CD1c-positive myeloid dendritic cell (primary cell): ENCODE measurements around the gene TTC4.

Experiments
- DNase-seq: peaks from one replicate; pipeline ENCODE4 v3.0.0-alpha.2; 2016; ENCODE audit errors: extremely low spot score

Gene TTC4, protein sequence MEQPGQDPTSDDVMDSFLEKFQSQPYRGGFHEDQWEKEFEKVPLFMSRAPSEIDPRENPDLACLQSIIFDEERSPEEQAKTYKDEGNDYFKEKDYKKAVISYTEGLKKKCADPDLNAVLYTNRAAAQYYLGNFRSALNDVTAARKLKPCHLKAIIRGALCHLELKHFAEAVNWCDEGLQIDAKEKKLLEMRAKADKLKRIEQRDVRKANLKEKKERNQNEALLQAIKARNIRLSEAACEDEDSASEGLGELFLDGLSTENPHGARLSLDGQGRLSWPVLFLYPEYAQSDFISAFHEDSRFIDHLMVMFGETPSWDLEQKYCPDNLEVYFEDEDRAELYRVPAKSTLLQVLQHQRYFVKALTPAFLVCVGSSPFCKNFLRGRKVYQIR

DNA sequence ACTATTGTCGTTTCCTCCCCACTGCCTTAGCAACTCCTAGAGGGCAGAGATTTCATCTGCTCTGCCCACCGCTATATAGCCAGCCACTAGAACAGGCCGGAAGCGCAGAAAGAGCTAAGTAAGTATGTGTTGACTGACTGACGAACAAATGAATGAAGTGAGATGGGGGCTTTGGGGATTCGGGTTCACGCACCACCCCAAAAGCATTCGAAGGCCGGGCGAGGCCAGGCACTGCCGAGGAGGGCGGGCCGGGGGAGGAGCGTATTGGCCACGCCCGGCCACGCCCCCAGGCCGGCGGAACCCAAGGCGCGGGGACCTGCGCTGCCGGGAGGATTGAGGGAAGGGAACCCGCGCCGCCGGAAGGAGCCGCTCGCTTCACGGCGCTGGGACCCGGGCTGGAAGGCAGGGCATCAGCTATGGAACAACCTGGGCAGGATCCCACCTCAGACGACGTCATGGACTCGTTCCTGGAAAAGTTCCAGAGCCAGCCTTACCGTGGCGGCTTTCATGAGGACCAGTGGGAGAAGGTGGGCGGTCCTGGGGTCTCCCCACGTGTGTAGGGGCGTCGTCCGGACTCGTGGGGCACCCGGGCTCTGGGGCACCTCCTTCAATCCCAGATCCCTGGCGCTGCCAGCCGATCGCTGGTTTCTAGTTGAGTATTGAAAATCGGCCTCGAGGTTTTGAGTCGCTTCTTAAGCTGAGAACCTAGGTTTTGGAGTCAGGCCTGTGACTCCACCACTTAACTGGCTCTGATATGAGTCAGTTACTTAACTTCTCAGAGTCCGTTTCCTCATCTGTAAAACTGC, at the start of gene TTC4:
Gene TTC4, plus strand, starts transcription at position 369 of the 806 bp plus-strand sequence. Its CDS starts 48 bp downstream, at position 417.
- peak; percentile 91 for DNase-seq

DNA sequence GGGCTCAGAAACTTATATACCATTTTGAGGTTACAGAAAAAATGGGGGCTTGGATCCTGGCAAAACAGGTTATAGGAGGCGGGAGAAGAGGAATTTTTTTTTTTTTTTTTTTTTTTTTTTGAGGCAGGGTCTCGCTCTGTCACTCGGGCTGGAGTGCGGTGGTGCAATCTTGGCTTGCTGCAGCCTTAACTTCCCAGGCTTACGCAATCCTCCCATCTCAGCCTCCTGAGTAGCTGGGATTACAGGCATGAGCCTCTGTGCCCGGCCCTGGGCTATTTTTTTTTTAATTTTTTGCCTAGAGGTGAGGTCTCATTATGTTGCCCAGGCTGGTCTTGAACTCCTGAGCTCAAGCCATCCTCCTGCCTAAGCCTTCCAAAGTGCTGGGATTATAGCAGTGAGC, 49.3 kb upstream of the TTC4 start:
- DNase-seq = no peak

DNA sequence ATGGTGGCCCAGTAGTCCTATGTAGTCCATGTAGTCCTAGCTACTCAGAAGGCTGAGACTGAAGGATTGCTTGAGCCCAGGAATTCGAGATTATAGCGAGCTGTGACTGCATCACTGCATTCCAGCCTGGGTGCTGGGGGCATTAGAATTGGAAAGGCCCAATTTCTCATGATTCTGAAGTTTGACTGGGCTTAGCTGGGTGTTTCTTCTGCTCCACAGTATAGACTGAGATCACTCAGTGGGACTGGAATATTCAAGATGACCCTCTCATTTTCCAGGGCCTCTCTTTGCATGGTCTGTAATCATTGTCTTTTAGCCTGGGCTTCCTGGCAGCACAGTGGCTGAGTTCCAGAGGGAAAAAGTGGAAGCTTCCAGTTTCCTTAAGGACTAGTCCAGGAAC, 47.9 kb upstream of the TTC4 start:
- no peak for DNase-seq

DNA sequence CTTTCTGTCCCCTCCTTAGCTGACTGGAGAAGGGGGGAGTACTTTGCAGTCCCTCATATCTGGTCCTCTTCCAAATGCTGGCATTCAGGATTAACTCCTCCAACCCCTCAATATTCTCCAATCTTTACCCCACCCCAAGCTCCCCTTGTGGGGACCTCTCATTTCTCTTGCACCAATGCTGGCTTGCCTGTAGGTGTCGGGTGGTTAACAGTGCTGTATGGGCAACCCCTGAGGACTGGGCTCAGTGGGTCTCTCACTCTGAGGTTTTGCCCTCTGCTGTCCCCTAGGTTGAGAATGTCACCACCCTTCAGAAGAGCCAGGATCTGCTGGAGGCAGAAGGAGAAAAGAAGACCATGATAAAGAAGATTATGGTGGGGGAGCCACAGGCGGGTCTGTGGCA, 47.1 kb upstream of the TTC4 start:
- no peak for DNase-seq

DNA sequence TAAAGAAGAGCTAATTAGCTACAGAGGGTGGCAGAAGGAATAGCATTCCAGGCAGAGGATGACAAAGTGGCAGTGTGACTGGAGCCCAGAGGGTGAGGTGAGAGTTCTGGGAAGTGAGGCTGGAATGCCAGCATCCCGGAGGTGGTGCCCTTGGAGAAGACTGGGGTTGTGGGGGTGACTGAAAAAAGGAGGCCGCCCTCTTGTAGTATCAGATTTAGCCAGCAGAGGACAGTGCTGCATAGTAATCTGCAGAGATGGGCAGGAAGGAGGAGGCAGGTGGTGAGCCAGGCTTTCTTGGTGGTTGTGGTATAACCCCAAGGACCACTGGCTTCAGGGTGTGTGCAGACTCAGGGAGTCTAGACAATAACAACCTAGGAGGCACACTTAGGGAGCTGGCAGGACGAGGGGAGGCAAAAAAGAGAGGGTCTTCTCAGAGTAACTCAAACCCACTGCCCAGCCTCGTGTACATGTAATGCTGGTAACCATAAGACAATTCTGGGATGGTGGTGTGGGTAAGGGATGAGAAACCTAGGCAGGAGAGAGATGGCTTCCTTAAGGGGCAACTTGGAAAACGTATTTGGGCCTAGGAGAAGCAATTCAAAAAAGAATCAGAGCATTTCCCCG, 43.6 kb upstream of the TTC4 start:
- DNase-seq = peak; percentile 50

DNA sequence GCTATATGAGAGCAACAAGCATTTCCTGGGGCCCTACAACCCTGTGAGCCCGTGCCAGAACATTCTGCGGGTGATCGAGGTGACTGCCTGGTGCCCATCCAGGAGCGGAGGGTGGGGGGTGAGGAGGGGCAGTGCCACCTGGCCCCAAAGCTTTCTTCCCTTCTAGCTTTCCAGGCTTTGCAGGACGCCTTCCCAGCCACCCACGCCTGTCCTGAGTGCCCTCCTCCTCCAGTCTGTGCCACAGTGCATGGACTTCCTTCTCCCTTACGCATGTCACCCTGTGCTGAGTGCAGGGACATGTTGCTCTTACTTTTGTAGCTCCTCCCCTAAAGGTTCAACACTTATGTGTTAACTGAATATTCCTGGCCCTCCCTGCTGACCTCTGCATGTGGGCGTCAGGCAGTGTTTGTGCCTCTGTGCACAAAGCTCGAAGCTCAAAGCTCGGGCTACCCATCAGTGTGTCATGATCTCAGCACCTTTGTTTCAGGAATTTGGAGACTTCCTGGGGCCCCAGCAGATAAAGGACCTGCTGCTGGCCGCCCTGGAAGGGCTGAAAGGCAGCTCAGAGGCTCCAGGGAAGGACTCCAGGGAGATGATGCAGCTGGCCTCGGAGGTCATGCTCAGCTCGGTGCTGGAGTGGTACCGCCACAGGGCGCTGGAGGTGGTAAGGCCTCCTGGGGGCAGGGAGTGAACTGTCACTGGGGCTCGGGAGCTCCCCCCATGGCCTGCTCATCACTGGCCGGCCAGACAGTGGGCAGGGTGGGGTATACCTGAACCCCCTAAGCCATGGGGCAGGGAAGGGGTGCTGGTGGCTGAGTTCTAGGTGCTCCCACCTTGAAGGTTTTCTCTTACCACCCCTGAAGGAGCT, 36.7 kb upstream of the TTC4 start:
- DNase-seq = no peak

DNA sequence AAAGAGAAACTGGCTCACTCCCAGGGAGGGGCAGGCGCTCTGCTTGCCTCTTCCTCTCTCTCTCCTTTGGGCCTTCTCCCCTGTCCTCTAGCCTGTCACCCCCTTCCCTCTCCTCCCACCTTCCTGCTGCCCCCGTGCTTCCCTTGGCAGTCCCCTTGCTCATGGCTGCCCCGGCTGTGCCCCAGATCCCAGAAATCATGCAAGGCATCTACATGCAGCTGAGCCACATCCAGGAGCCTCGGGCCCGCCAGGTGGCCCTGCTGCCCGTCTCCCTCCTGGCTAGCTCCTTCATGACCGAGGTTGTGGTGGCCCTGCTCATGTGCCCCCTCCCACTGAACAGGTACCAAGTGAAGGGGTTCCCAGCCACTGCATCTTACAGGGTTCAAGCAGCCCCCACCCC, 36.0 kb upstream of the TTC4 start:
- DNase-seq = no peak

DNA sequence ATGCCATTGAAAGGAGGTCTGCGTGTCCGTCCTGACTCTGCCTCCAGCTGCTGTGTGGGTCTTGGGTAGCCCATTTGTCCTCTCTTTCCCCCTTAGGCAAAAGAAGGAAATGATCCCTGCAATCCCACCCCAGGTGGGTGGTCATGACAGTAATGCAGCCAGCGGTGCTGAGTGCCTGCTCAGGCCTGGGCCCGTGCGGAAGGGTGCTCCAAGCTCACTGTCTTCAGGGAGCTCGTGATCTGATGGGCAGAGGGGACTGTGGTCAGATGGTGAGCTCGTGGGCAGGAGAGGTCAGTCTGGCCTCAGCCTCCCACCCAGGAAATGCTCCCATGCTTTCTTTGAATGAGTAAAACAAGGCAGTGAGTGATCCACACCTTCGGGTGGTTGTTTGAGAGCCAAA, 35.3 kb upstream of the TTC4 start:
- DNase-seq = no peak

DNA sequence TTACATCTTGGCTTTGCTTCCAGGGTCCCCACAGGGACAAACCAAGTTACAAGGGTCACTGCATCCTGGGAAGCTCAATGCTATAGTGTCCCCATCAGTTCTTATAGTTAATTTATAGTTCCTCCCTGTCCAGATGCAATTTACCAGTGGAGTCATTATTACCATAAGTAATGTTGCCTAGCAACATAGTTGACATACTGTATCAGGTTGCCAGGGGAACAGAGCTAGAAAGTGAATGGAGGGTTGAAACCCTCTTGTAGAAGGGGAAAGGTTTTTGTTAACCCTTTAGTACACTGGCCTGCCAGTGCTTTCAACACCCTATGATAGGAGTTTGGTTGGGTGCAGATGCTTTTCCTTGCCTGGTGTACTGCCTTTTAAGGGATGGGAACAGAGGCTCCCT, 34.3 kb upstream of the TTC4 start:
- peak; percentile 5 for DNase-seq

DNA sequence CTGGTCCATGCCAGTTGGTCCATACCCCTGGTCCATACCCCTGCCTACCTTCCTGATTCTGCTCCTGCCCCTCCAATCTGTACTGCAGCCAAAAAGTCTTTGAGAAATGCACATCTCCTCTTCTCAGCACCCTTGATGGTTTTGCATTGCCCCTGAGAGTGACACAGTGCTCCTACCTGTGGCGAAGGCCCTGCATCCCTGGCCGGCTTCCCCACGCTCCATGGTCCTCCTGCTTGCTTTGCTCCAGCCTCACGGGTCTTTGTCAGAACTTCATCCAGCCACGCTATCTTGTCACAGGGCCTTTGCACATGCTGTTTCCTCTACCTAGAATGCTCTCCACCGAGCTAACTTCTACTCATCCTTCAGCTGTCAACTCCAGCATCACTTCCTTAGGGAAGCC, 32.2 kb upstream of the TTC4 start:
- DNase-seq = no peak

DNA sequence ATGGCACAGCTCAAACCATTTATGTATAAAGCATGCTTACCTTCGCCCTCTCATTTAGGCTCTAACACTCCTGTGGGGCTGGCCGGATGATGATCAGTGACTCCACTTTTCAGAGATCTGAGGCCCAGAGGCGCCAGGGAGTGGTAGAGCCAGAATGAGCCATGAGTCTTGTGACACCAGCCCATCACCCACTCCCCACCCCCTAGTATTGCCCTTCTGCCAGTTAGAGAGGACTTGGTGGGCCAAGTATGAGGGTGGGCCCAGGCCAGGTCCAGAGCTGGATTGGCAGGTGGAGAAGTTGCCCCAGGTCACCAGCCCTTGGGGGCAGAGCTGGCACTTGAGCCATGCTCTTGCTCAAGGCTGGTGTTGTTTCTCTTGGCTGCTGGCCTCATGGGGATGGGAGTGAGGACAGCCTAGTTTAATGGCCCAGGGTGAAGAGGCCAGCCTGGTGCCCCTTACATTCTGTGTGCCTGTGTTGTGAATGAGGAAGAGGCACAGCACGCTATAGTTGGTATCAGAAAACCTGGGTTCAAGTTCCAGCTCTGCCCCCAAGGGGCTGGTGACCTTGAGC, 30.2 kb upstream of the TTC4 start:
- DNase-seq = no peak

DNA sequence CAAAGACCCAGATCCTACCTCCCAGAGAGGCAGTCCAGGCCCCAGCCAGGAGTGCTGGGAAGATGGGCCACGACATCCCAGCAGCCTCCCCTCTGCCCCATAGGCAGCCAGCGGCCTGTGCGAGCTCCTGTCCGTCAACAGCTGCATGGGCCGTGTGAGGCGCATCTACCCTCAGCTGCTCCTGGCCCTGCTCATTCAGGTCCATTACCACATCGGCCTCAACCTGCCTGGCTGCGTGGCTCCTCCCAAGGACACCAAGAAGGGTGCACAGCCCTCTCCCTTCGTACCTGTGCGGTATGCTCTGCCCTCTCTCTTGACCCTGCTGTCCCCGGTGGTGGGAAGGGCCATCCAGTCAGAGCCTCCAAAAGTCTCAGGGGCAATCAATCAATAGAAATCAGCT, 29.5 kb upstream of the TTC4 start:
- DNase-seq = no peak

DNA sequence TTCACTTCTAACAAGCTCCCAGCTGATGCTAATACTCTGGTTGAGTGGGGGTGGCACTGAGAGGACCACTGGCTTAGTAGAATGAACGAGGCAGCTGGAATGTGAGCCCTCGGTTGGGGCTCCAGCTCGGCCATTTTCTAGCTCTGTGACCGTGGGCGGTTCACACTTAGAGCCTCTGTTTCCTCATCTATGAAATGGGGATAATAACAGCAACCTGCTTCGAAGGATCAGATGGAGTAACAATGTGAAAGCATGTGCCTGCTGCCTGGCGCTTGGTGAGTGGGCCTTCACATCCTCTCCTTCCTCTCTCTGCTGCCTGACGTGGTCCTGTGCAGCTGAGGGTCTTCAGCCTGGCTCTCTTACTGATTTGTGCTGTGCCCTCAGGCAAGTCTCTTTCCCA, 20.9 kb upstream of the TTC4 start:
- DNase-seq = no peak

DNA sequence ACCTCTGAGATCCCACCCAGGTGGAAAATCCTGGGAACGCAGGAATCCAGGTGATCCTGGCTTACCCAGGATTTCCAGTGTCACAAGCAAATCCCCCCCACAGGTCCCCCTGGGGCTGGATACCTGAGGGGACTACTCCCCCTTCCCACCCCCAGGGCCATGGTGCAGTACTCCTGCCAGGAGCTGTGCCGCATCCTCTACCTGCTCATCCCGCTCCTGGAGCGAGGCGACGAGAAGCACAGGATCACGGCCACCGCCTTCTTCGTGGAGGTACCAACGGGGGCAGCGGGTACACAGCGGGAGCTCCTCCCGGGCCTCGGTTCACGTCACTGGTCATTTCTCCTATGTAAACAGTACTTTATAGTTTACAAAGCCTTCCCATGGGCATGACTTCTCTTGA, 20.4 kb upstream of the TTC4 start:
- DNase-seq = no peak

DNA sequence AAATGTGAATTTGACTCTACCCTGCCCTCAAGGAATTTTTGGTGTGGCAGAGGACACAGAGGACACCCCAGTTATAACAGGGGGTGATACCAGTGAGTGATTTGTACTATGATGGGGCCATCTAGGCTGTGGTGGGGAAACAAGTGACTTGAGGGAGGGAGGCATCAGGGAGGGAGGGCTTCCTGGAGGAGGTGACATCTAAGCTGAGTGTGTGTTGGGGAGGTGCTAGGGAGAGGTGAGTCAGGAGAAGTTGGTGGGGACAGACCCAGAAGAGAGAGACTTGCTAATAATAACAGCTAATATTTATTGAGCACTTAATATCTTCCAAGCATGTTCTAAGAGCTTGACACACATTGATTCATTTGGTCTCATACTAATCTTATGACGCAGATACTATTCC, 19.9 kb upstream of the TTC4 start:
- no peak for DNase-seq

DNA sequence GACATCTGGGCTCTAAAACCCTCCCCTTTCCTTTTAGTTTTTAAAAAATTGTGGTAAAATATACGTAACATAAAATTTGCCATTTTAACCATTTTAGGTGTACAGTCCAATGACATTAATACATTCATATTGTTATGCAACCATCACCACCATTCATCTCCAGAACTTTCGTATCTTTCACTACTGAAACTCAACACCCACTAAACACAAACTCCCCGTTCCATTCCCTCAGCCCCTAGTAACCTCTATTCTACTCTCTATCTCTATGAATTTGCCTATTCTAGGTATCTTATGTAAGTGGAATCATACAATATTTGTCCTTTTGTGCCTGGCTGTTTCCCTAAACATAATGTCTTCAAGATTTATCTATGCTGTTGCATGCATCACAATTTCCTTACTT, 19.4 kb upstream of the TTC4 start:
- DNase-seq = no peak

DNA sequence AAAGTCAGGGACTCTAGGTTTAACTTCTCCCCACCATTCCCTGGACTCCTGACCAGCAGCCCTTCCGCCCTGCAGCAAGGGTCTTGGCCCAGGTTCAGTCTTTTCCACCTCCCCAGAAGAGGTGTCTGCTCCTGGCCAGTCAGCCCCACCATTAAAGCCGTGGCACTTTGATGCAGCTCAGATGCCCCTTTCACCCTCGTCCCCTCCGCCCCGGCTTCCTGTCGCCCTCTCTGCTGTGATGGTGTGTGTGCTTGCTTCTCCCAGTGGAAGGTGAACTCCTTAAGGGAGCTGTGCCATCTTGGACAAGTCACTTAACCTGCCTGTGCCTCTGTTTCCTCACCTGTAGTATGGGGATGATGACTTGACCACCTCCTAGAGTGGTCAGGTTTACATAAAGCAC, 17.8 kb upstream of the TTC4 start:
- no peak for DNase-seq

DNA sequence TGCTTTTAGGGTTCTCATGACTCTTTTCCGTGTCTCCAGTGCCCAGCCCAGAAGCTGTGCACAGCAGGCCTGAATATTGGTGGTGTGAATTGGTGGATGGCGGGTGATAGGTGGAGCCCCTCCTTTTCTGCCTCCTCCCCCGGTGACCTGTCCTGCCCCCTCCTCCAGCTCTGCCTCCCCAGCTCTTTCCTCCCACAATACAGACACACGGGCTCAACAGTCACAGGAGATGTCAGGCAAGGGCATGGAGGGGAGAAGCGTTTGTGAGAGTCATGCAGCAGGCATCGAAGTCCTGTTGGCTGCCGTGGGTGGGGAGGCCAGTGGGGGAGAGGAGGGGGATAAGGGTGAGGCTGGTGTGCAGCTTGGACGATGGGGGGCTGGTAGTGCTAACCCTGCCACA, 17.3 kb upstream of the TTC4 start:
- DNase-seq = no peak

DNA sequence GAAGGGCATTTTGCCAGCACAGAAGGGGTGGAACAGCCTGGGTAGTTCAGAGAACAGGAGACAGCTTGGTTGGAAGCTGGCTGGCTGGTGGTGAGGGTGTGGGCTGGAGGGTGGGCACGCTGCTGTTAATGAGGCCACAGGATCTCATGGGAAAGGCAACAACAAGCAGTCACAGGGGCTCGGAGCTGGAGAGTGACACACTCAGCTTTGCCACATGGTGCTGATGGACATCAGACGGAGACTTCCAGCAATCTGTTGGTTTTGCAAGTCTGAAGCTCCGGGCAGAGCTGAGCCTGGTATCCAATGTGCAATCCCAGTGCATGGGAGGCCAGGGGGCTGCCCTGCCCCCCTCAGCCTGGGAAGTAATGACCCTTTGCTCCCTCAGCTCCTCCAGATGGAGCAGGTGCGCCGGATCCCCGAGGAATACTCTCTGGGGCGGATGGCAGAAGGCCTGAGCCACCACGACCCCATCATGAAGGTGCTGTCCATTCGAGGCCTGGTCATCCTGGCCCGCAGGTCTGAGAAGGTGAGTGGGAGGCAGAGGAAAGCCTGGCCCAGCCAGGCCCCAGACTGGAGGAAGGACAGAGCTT, 15.6 kb upstream of the TTC4 start:
- no peak for DNase-seq

DNA sequence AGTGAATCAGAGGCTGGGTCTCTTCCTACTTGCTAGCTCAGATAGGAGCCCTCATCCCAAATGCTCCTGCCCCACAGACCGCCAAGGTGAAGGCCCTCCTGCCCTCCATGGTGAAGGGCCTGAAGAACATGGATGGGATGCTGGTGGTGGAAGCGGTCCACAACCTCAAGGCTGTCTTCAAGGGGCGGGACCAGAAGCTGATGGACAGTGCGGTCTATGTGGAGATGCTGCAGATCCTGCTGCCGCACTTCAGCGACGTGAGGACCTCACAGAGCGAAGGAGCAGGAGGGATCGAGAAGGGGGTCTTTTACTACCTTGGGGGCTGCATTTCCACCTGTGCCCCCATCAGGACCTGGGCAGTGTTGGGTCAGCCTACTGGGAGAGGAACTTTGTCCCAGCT, 14.6 kb upstream of the TTC4 start:
- DNase-seq = no peak

DNA sequence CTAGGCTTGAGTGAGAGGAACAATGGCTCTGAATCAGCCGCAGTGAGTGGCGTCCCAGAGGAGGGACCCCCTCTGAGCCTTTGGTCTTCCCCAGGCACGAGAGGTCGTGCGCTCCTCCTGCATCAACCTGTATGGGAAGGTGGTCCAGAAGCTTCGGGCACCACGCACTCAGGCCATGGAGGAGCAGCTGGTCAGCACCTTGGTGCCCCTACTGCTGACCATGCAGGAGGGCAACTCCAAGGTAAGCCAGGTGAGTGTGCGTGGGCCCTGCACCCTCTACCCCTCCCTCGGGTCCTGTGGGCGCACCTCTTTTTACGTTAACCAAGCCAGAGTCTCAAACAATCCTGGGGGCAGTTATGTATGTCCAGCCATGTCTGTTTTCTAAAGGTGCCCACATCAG, 13.7 kb upstream of the TTC4 start:
- DNase-seq = no peak
